Colonic mucosa (tissue), 4 donors: ENCODE data around the gene PCDHB15. TPM values are rescaled to one million over a fixed set of nuclear protein-coding genes. Genes with fewer than 3 reads are reported as not detected.
A peak's percentile ranks its signal among the peaks of the same experiment; 100 is the strongest.
"Not testable (repeated sequence)": the region's sequence is repeated elsewhere in the genome, so short reads cannot be mapped to it uniquely, and the experiment has no call there.

Source experiments
- DNase-seq: peaks from one replicate; pipeline ENCODE4 v3.0.0-alpha.2; 2020
- H3K27ac ChIP-seq: fragments of 200-600 bp; one replicate; pipeline ENCODE4 v1.8.0; 2021
- H3K27me3 ChIP-seq: fragments of 200-600 bp; one replicate; pipeline ENCODE4 v1.8.0; 2021
- H3K36me3 ChIP-seq: fragments of 200-600 bp; one replicate; pipeline ENCODE4 v1.8.0; 2021
- H3K4me1 ChIP-seq: fragments of 200-600 bp; one replicate; pipeline ENCODE4 v1.8.0; 2021; ENCODE audit warnings: mild to moderate bottlenecking
- H3K4me3 ChIP-seq: fragments of 200-600 bp; one replicate; pipeline ENCODE4 v1.8.0; 2021
- H3K9ac ChIP-seq, 2 donors: one replicate each; pipeline ENCODE4 v1.7.0; 2013; ENCODE audit warnings: control low read depth in 2 of 2, low read depth in 2 of 2, low read length in 2 of 2
- H3K9me3 ChIP-seq: fragments of 200-600 bp; one replicate; pipeline ENCODE4 v1.8.0; 2021
- CTCF ChIP-seq: fragments of 200-600 bp; IDR thresholded peaks from one replicate; pipeline ENCODE4 v1.8.0; 2022; ENCODE audit warnings: antibody characterized with exemption, mild to moderate bottlenecking
- intact Hi-C: fragments of 100-400 bp; cut with DNase I; formaldehyde crosslinking; loops from one replicate; pipeline ENCODE4 v1.14.1; 2022
- total RNA-seq, 2 donors: library from RNA; stranded (reverse); fragmentation: NEBNext Ultra II Directional in 1 of 2; extraction: Animal tissue kit (Norgen Biotek cat#: 25700) in 1 of 2; gene quantifications; one replicate each; pipeline ENCODE4 v1.2.1, GENCODE V29; 2021
- donor health status: healthy.
- donor health status: DM: no; HTN: no; CAD: no.
- donor health status: DM: no; HTN: no; CAD: no.

PCDHB15 gene
- 1 to 10 TPM in 1 of 2 donors, under 1 TPM in 1; 0.27 to 1.8 TPM for total RNA-seq

DNA sequence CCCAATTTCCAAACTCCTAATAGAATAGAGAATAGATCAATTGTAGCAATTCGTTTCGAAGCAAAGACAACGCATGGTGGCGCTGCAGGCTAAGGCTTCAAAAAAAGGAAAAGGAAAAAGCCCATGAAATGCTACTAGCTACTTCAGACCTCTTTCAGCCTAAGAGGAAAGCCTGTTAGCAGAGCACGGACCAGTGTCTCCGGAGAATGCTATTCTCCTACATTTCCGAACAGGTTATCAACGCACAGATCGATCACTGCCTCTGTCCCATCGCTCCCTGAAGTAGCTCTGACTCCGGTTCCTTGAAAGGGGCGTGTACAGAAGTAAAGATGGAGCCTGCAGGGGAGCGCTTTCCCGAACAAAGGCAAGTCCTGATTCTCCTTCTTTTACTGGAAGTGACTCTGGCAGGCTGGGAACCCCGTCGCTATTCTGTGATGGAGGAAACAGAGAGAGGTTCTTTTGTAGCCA is at the start of gene PCDHB15:
Gene PCDHB15 (plus strand): TSS at position 146 of the 468 bp plus-strand sequence. CDS start 184 bp downstream, at position 330.
- Histone ChIP-seq H3K4me3 (no peak within 1 kb of the TSS), H3K4me1 (no peaks in the 10 kb centered on the region), H3K9me3 (peaks cover 11% of the 10 kb centered on the region), H3K36me3 (no peaks in the 10 kb centered on the region), H3K9ac (no peak within 1 kb of the TSS), H3K27me3 (no peaks in the 10 kb centered on the region), H3K27ac (no peak within 1 kb of the TSS)
- intact Hi-C loops: no loop called here
- TF ChIP-seq CTCF: no peak
- DNase-seq: no peak

DNA sequence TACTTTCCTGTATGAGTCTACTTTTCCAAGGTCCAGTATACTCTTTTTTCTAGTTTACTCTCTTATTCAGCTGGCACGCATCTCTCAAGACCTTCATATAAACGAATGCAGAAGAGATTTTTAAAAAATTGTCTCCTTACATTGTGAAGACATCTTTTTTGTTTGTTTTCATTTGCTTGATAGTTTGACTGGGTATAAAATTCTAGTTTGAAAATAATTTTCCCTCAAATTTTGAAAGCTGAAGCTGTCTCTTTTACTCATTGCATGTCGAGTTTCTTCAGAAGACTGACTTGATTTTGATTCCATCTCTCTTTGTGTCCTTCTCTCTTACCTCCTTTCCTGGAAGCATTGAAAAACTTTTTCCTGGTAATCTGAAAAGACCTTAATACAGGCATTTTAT is 48.8 kb upstream of the PCDHB15 start:
- Histone ChIP-seq H3K27me3 (no peaks in the 10 kb centered on the region), H3K4me3 (no peak overlapping the region), H3K9ac (no peak overlapping the region), H3K4me1 (no peaks in the 10 kb centered on the region), H3K36me3 (no peaks in the 10 kb centered on the region), H3K27ac (no peak overlapping the region), H3K9me3 (peaks cover 5% of the 10 kb centered on the region)
- DNase-seq: no peak
- no peak for TF ChIP-seq CTCF
- intact Hi-C loops: no loop called here

DNA sequence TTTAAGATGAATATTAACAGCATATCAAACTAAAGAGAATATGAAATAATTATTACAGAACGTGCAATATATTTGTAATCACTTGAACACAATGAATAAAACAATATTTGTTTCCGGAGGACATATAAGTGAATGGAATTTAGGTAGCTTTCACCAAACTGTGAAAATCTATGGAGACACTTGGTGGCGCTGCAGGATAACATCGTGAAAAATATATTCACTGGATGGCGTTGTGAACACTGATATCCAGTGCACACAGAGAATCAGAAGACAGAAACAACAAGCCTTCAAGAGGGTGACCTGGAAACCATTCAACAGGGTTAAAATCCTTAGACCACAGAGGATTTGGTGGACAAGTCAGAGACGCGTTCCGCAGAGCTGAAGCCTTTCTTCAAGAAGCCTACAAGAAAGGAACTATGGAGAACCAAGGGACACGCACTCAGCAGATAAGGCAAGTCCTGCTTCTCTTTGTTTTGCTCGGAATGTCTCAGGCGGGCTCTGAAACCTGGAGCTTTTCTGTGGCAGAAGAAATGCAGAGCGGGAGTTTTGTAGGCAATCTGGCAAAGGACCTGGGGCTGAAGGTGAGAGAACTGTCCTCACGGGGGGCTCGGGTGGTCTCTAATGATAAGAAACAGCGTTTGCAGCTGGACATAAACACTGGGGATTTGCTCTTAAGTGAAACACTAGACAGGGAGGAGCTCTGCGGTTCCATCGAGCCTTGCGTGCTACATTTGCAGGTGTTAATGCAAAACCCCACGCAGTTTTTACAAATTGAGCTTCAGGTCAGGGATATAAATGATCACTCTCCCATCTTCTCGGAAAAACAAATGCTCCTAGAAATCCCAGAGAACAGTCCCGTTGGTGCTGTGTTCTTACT is 45.6 kb upstream of the PCDHB15 start, which contains the start of gene PCDHB11:
Gene PCDHB11 (plus strand): TSS at position 269 of the 877 bp plus-strand sequence. CDS start 148 bp downstream, at position 417.
- no peak within 1 kb of the TSS for H3K4me3 ChIP-seq
- no peaks in the 10 kb centered on the region for H3K36me3 ChIP-seq
- H3K4me1 ChIP-seq: no peaks in the 10 kb centered on the region
- no peak for DNase-seq
- H3K27me3 ChIP-seq: no peaks in the 10 kb centered on the region
- intact Hi-C loops: no loop called here
- no peak for TF ChIP-seq CTCF
- no peak within 1 kb of the TSS for H3K27ac ChIP-seq
- H3K9ac ChIP-seq: no peak within 1 kb of the TSS
- H3K9me3 ChIP-seq: peaks cover 5% of the 10 kb centered on the region

DNA sequence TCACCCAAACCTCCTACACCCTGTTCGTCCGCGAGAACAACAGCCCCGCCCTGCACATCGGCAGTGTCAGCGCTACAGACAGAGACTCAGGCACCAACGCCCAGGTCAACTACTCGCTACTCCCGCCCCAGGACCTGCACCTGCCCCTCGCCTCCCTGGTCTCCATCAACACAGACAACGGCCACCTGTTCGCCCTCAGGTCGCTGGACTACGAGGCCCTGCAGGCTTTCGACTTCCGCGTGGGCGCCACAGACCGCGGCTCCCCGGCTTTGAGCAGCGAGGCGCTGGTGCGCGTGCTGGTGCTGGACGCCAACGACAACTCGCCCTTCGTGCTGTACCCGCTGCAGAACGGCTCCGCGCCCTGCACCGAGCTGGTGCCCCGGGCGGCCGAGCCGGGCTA is 44.1 kb upstream of the PCDHB15 start:
- H3K4me3 ChIP-seq, H3K4me1 ChIP-seq, intact Hi-C loops, DNase-seq, H3K9ac ChIP-seq, H3K27me3 ChIP-seq, H3K36me3 ChIP-seq, H3K27ac ChIP-seq, H3K9me3 ChIP-seq: not testable (repeated sequence)

GRCh38 chr5:141201646-141202045 is 43.5 kb upstream of the PCDHB15 start:
- H3K9ac ChIP-seq, intact Hi-C loops, H3K27me3 ChIP-seq, H3K9me3 ChIP-seq, H3K27ac ChIP-seq, H3K36me3 ChIP-seq, H3K4me3 ChIP-seq, H3K4me1 ChIP-seq, DNase-seq: not testable (repeated sequence)

GRCh38 chr5:141208478-141208877 is 36.7 kb upstream of the PCDHB15 start, which contains the start of gene PCDHB12:
TSS of gene PCDHB12 (plus strand) at chr5:141208719. CDS start at chr5:141208908, 189 bp downstream.
- intact Hi-C loops: no loop called here
- TF ChIP-seq CTCF: no peak
- no peak for DNase-seq
- Histone ChIP-seq H3K9me3 (no peaks in the 10 kb centered on the region), H3K27ac (no peak within 1 kb of the TSS), H3K9ac (no peak within 1 kb of the TSS), H3K36me3 (no peaks in the 10 kb centered on the region), H3K4me3 (no peak within 1 kb of the TSS), H3K27me3 (no peaks in the 10 kb centered on the region), H3K4me1 (no peaks in the 10 kb centered on the region)

DNA sequence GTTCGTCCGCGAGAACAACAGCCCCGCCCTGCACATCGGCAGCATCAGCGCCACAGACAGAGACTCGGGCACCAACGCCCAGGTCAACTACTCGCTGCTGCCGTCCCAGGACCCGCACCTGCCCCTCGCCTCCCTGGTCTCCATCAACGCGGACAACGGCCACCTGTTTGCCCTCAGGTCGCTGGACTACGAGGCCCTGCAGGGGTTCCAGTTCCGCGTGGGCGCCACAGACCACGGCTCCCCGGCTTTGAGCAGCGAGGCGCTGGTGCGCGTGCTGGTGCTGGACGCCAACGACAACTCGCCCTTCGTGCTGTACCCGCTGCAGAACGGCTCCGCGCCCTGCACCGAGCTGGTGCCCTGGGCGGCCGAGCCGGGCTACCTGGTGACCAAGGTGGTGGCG is 34.9 kb upstream of the PCDHB15 start:
- intact Hi-C loops, H3K9ac ChIP-seq, H3K4me1 ChIP-seq, H3K36me3 ChIP-seq, H3K27ac ChIP-seq, H3K9me3 ChIP-seq, H3K27me3 ChIP-seq, H3K4me3 ChIP-seq, DNase-seq: not testable (repeated sequence)

DNA sequence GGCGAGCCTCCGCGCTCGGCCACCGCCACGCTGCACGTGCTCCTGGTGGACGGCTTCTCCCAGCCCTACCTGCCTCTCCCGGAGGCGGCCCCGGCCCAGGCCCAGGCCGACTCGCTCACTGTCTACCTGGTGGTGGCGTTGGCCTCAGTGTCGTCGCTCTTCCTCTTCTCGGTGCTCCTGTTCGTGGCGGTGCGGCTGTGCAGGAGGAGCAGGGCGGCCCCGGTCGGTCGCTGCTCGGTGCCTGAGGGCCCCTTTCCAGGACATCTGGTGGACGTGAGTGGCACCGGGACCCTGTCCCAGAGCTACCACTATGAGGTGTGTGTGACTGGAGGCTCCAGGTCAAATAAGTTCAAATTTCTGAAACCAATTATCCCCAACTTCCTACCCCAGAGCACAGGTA is 34.3 kb upstream of the PCDHB15 start:
- H3K4me3 ChIP-seq, H3K9ac ChIP-seq, H3K27me3 ChIP-seq, H3K36me3 ChIP-seq, intact Hi-C loops, H3K9me3 ChIP-seq, H3K27ac ChIP-seq, H3K4me1 ChIP-seq, DNase-seq: not testable (repeated sequence)

DNA sequence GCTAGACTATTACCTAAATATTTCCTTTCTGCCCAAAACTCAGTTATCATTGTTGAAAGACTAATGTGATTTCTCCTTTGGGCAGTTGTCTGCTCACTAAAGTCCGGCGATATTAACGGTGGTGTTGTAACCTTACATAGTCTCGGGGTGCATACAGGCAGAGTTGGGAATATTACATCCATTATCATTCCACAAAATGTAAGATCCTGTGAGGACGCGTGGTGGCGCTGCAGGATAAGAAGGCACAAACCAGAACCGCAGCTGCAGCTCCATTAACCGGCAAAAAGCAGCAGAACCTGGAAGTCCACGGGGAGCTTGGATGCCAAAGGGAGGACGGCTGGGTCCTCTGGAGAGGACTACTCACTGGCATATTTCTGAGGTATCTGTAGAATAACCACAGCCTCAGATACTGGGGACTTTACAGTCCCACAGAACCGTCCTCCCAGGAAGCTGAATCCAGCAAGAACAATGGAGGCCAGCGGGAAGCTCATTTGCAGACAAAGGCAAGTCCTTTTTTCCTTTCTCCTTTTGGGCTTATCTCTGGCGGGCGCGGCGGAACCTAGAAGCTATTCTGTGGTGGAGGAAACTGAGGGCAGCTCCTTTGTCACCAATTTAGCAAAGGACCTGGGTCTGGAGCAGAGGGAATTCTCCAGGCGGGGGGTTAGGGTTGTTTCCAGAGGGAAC is 31.4 kb upstream of the PCDHB15 start, which contains the start of gene PCDHB13:
Gene PCDHB13 (plus strand): TSS at position 264 of the 684 bp plus-strand sequence. CDS start 205 bp downstream, at position 469.
- H3K27me3 ChIP-seq, H3K4me1 ChIP-seq, H3K9ac ChIP-seq, H3K27ac ChIP-seq, H3K9me3 ChIP-seq, H3K36me3 ChIP-seq, H3K4me3 ChIP-seq, intact Hi-C loops: not testable (repeated sequence)
- peak; percentile 32 for DNase-seq
